GM10248 (cell line): Measurements from ENCODE around the gene CDHR3.

ENCODE experiments used
- CTCF ChIA-PET: fragments of 300-600 bp; sonication (Branson Sonifier 250); formaldehyde crosslinking; extraction: SDS; loops from one replicate; lab custom pipeline; 2021; ENCODE audit warnings: antibody characterized with exemption; lab: Yijun Ruan, JAX
- POLR2A ChIA-PET: fragments of 350-650 bp; sonication (Branson Sonifier 250); formaldehyde crosslinking; extraction: SDS; loops from one replicate; lab custom pipeline; 2020; ENCODE audit warnings: antibody characterized with exemption; lab: Yijun Ruan, JAX
- DNase-seq: peaks from one replicate; pipeline ENCODE4 v3.0.0; 2012; ENCODE audit errors: extremely low spot score
- CTCF ChIP-seq: IDR thresholded peaks from 2 replicates; pipeline ENCODE4 v1.5.1; 2012; ENCODE audit warnings: mild to moderate bottlenecking, low read depth; ENCODE audit errors: extremely low read depth, missing control alignments, control extremely low read depth

The CDHR3 gene

DNA sequence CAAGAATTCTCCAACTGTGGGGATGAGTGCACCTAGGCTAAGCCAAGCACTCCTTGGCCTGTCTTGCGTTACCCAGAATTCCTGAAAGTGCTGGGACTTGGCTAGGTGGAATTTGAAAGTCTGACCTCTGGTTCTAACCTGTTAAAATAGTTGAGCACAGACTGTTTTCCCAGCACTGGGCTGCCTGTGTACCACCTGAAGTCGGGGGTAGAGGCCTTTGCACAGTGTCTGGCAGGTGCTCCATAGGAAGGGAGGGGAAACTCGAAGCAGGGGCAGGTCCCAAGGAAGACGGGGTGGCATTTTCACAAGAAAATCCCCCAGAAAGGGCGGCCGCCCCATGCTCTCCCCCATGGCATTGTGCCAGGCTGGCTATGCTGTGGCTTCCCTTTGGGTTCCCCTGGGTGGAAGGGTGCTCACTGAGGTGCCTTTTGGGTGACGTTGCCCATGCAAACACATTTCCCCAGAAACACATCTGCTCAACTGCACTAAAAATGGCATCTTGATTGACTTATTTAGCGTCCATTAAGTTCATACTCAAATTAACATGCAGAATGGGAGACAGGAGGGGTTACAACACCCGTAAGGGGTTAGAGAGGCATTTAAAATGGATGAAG, 86.2 kb downstream of the CDHR3 start:
- DNase-seq: no peak
- TF ChIP-seq CTCF: no peak
- CTCF ChIA-PET: interaction anchor here (6.7 kb wide), 1 partner anchor 106 kb away, joined by 42 read pairs; no protein-coding TSS in a partner anchor
- POLR2A ChIA-PET: no interaction called here

- POLR2A ChIA-PET: no interaction called here
- CTCF ChIA-PET: interaction anchor here (1.2 to 6.7 kb wide), 4 partner anchors 8 to 393 kb away, joined by 3 to 42 read pairs (median 8); no protein-coding TSS in a partner anchor
- TF ChIP-seq CTCF: no peak
- no peak for DNase-seq
These were observed 87.1 kb downstream of the CDHR3 start for GRCh38 chr7:106050002-106050745.

- ChIA-PET POLR2A (no interaction called here), CTCF (interaction anchor here (1.2 to 6.7 kb wide), 5 partner anchors 9 to 394 kb away, joined by 3 to 42 read pairs (median 4); no protein-coding TSS in a partner anchor)
- no peak for DNase-seq
- no peak for TF ChIP-seq CTCF
These were observed 87.7 kb downstream of the CDHR3 start for GRCh38 chr7:106050746-106051117.

DNA sequence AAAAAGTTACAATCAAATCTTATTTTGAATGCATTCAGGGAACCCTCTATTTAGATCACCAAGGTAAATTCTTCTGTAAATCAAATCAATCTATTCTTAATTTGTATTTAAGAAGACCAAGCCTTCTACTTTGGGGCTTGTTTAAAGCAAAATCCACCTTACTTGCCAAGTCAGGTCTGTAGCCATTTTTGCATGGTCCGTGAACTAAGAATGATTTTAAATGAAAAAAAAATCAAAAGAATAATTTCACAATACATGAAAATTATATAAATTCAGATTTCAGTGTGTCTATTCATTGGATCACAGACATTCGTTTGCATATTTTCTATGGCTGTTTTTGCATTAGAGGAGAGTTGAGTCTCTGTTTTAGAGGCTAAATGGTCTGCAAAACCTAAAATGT, 89.6 kb downstream of the CDHR3 start:
- ChIA-PET CTCF (interaction anchor here (2.8 kb wide), 1 partner anchor 11 kb away, joined by 11 read pairs; no protein-coding TSS in a partner anchor), POLR2A (no interaction called here)
- TF ChIP-seq CTCF: no peak
- DNase-seq: no peak

GRCh38 chr7:106053109-106053508, 90.0 kb downstream of the CDHR3 start:
- ChIA-PET POLR2A (no interaction called here), CTCF (no interaction called here)
- TF ChIP-seq CTCF: no peak
- no peak for DNase-seq

GRCh38 chr7:106054156-106054910, 91.3 kb downstream of the CDHR3 start:
- POLR2A ChIA-PET: no interaction called here
- TF ChIP-seq CTCF: no peak
- no peak for DNase-seq

More at GRCh38 chr7:106054156-106054910, 91.3 kb downstream of the CDHR3 start:
- CTCF ChIA-PET: interaction anchor here (5.7 to 7.8 kb wide), 2 partner anchors 100 to 112 kb away, joined by 47 to 163 read pairs; no protein-coding TSS in a partner anchor
